ENCODE results near the gene COPZ2.
"Not testable (repeated sequence)": the region's sequence is repeated elsewhere in the genome, so short reads cannot be mapped to it uniquely, and the experiment has no call there.

The COPZ2 gene

DNA sequence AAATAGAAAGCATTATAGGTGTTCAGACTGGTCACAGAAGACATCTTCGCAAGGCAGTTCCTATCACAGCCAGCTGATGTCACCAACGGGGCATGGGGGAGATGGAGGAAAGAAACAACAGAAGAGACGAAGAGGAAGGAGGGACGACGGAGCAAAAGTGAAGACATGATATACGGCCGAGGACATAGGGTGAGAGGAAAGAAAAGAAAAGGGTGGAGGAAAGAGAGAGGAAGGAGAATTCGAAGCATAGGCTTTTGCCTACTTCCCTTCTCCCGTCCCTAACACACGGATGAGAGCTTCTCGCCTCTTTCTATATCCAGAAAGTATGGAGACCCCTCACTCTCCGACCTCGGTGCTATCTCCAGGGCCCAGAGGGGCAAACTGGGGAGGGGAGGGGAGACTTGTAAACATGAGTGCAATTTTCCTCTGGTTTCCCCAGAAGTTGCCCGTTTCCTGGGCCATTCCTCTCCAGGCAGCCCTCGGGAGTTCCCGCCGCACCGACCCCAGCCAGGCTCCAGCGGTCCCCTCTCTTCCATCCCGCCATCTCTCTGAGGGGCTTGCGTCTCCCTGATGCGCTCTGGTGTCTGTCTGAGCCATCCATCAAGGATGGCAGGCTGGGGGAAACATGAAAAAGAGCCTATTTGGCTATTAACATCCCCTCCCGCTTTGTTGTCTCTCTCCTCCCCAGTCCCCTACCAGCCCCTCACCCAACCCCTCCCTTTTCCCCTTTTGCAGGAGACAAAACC, 26.0 kb downstream of the COPZ2 start:
- in situ Hi-C loops (cut with MboI; ENCODE audit: low sequenced_read_pairs): no loop called here

DNA sequence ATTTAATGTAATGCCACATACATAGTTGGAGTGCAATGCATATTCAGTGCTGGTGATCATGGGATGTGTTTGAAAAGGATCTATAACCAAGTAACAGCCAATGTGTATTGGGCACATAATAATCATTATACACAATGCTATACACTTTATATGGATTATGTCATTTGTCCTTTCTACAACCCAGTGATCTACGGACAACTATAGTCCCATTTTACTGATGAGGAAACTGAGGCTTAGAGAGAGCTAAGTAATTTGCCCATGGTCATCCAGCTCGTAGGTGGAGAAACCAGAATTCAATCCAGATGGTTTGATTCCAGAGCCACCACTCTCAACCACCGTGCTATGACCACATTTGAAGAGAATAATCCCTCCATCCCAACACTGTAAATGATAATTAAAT, 27.4 kb downstream of the COPZ2 start:
- in situ Hi-C loops (cut with MboI; ENCODE audit: low sequenced_read_pairs): no loop called here

DNA sequence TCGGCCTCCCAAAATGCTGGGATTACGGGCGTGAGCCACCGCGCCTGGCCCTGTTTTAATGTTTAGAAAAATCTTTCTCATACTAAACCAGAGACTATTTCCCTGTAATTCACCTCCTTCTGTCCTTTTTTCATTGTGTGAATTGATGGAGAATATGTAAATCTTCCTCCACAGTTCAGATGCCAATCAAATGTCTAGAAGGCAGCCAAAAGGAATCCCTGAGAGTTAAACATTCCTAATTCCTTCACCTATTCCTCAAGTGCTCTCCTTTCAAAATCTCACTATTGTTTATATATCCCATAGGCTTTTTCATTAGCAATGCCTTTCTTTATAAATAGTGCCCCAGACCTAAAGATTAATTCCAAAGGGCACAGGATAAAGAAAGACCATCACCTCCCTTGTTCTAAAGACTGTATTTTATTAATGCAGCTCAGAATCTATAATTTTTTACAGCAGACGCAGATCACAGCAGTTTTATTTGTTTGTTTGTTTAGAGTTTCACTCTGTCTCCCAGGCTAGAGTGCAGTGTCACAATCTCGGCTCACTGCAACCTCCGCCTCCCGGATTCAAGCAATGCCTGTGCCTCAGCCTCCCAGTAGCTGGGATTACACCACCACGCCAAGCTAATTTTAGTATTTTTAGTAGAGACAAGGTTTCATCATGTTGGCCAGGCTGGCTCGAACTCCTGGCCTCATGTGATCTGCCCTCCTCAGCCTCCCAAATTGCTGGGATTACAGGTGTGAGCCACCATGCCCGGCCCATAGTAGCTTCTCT, 30.5 kb downstream of the COPZ2 start:
- in situ Hi-C loops (cut with MboI; ENCODE audit: low sequenced_read_pairs): no loop called here

DNA sequence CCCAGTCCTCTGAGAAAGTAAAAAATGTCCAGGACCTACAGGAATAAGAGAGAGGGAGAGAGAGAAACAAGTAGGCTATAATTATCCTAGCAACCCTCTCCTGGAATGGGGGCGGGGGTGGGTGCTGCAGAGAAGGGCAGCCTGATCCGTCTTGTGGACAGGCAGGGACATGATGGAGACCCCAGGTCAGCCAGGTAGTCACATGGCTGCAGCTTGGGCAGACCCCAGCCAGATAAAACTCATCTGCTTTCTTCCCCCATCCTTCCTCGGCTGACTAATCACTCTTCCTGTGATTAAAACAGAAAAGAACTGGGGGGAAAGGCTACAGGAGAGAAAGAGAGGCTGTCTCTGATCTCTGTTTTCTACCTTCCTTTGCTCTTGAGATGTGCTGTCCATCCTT, 32.6 kb downstream of the COPZ2 start:
- in situ Hi-C loops (cut with MboI; ENCODE audit: low sequenced_read_pairs): no loop called here

DNA sequence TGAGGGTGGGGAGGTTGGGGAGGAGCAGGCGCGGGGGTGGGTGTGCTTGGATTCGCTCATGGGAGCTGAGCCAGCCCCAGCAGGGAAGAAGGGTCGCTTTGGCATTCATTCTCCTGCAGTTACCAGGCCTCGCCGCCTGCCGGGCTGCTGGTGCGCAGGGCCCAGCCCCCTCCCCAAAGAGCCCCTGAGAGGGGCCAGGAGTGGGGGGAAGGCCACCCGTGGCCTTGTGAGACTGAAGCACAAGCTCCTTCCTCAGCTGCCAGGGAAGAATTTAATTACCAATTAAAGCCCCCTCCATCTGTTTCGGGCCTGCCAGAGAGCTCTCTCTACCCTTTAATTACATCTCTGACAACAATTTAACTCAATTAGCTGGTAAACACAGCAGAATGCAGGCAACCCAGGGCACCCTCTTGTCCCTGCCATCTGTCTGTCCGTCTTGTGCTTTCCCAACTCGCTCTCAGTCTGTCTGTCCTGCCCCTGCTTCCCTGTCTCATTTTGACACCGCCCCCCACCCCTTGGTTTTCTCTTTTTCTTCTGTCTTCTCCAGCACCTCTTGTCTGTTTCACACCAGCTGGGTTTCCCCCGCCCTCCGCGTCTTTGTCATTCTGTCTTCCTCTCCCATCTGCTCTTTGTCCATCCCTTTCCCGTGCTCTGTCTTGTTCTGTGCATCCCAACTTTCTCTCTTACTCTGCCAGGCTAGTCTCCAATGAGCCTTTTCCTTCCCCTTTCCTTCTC, 34.0 kb downstream of the COPZ2 start:
- in situ Hi-C loops (cut with MboI; ENCODE audit: low sequenced_read_pairs): no loop called here

DNA sequence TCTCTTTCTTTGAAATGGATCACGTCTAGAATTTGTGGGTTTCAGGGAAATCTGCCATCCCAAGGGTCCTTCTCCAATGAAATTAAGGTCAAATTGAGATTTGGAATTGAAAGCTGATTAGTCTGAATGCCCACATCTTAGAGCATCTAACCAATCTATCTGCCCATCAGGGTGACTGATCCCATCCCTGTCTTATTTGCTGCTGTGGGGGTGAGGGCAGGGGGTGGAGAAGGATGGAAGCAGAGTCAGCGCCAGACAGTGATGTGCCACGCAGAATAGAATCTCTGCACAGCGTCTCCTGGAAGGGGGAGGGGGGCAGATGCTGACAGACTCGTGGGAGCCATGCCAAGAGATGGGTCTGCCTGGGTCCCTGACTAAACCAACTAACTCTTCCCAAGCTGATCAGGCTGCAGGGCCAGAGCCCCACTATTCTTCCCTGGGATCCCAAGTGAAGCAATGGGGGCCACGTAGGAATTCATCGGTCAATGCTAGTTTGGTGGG, 34.6 kb downstream of the COPZ2 start:
- in situ Hi-C loops (cut with MboI; ENCODE audit: low sequenced_read_pairs): no loop called here

DNA sequence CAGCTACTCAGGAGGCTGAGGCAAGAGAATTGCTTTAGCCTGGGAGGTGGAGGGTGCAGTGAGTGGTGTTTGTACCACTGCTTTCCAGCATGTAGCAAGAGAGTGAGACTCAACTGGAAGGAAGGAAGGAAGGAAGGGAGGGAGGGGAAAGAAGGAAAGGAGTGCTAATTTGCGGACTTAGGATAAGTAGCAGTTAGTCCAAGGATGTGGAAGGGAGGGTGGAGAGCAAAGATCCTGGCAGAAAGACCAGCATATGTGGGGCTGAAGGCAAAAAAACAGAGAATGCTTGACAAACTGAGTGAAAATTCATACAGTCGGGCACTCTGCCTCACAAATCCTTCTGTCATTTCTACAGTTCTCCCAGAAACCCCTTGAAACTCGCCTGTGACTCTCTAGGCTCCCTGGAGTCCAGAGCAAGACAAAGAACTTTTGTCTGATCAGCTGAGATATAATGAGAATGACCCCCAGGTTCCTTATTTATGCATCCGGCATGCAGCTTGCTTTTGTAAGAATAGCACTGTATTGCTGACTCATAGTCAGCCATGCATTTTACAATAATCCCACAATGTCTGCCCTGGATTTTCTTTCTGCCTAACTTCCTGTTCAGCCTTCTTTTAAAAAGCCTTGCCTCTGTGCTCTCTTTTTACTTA, 35.2 kb downstream of the COPZ2 start:
- in situ Hi-C loops (cut with MboI; ENCODE audit: low sequenced_read_pairs): no loop called here

DNA sequence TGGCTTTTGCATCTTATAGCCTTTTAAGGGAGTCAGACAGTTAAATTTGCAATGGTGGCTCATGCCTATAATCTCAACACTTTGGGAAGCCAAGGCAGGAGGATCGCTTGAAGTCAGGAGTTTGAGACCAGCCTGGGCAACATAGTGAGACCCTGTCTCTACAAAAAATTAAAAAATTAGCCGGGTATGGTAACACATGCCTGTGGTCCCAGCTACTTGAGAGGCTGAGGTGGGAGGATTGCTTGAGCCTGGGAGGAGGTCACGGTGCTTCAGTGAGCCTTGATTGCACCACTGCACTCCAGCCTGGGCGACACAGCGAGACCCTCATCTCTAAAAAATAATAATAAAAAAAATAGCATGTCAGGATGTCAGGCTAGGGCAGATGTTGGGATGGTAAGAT, 35.9 kb downstream of the COPZ2 start:
- in situ Hi-C loops (cut with MboI; ENCODE audit: low sequenced_read_pairs): not testable (repeated sequence)

DNA sequence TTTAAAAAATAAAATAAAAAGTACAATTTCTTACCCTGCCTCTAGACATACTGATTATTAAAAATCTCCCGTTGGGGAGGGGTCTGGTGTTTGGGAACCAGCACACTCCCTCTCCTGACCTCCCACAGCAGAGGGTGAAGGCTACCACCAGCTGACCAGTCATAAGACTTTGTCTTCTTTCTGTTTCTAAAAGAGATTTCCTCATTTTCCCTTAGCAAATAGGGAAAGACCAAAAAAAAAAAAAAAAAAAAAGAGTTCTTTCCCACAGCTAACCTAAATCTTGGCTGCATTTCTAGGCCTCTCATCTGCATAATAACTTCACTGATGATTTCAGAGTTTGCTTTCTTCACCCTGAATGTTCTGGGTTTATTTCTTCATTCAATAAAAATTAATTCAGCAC, 36.4 kb downstream of the COPZ2 start:
- in situ Hi-C loops (cut with MboI; ENCODE audit: low sequenced_read_pairs): no loop called here

DNA sequence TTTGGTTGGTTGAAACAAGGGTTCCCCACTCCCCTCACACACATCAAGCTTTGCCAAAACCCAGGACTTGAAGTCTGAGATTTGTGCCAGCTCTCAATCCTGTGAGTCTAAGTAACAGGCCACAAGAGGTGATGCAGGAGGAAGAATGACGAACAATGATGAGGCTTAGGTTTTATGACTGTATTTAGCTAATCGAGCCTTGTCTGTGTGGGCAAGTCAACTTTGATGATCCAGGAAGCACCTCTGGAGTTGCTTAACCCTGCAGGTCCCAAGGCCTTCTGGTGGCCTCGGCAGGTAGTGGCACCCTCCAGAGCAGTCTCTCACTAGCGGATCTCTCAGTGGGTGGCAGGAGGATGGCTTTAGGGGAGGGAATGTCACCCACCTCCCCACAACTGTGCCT, 38.0 kb downstream of the COPZ2 start:
- in situ Hi-C loops (cut with MboI; ENCODE audit: low sequenced_read_pairs): no loop called here

DNA sequence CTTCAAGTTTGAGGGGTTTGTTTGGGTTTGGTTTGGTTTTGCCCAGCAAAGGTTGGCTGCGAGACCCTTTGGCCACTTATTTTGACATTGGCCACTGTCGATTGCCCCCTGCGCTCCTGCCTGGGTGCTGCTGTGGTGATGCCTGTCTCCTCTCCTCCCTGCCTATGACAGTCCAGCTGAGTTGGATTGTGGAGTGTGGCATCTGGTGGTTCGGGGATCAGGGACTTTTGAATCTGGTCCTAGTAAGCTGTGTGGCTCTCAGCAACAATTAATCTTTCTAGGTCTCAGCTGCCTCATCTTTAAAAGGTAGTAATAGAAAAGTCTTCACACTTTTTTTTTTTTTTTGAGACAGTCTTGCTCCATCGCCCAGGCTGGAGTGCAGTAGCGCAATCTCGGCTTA, 39.6 kb downstream of the COPZ2 start:
- in situ Hi-C loops (cut with MboI; ENCODE audit: low sequenced_read_pairs): no loop called here

DNA sequence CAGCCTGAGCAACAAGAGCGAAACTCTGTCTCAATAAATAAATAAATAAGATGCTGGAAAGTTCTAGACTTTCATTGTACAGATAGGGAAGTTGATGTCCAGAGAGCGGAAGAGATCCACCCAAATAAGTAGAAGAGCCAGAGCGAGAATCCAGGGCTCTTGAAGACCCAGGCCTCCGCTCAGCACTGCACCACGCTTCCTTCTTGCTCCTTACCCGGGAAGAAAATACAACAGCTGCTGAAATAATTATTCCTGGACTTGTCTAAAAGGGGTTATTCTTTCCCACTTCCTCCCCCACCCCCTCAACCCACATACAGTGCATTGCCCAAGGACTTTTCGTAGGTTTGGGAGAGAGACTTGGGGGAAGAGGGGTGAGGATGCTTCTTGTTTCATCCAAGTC, 40.0 kb downstream of the COPZ2 start:
- in situ Hi-C loops (cut with MboI; ENCODE audit: low sequenced_read_pairs): no loop called here

DNA sequence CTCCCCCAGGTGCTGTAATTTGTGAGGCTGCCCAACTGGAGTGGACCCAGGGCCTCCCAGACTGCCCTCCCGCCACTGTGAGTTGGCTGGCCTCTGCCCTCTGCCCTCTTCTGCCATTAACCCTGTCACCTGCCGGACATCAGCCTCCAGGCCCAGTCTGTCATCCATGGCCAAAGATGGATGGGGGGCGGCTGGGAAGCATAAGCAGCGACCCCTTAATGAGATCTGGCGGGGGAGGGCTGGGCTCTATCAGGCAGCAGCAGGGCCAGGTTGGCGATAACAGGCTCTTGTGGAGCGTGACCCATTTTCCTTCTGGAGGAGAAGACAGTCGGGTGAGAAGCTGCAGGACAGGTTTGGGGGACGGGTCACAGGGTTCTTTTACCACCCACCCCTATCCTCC, 41.4 kb downstream of the COPZ2 start:
- in situ Hi-C loops (cut with MboI; ENCODE audit: low sequenced_read_pairs): no loop called here

DNA sequence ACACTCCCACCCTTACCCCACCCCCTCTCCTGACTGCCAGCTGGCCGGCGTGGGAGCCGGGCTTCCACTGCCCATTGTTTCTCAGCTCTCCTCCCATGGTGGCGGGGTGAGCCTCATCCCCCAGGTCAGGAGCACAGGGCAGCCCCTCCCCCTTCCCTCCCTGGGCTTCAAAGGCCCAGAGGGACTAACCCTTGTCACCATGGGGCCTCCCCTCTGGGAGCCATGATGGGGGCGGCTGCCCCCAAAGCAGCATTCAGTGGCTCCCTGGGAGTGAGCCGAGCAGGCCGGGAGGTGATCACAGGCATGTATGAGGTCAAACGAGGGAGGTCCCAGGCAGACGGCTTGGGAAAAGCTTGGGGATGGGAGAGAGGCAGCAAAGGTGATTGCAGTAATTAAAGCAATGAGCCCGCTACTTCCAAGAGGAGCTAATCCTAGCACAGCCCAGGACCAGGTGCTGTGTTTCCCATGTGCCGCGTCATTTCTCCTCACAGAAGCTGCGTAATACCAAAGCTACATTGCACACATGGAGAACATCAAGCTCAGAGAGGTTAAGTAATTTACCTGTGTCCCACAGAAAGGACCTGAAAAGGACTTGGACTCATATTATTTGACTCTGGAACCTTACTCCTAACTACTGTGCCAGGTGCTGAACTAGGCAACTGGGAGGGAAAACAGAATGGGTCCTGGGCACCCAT, 42.2 kb downstream of the COPZ2 start:
- in situ Hi-C loops (cut with MboI; ENCODE audit: low sequenced_read_pairs): no loop called here

DNA sequence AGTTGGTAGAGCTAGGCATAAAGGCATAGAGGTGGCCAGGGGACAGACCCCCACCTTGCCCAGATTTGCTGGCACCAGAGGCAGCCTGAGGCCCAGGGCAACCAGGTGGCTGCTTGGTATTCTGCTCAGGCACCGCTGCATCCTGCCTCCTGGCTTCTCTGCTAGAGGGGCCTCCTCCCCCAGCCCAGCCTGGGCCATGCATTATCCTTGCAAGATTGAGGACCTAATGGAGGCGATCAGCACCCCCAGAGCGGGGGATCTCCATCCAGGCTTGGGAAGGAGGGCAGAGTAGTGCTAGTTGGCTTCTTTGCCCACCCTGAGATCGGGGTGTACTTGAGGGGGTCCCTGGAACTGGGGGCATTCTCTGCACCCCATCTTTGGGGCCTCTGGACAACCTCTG, 42.9 kb downstream of the COPZ2 start:
- in situ Hi-C loops (cut with MboI; ENCODE audit: low sequenced_read_pairs): no loop called here

DNA sequence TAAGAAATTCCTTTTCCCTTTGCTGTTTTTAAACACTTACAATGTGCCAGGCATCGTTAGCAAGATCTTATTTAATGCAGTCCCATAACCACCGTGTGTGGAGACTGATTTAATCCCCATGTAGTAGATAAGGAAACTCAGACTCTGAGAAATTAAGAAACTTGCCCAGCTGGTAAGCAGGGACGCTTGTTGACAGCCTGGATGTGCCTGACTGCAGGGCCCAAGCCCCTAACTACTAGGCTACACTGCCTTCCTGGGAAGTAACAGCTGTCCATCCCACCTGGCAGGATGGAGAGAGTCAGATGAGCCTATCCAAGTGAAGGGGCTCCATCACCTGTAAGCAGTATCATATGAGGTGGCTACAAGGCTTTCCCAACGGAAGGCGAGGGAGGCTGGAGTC, 43.6 kb downstream of the COPZ2 start:
- in situ Hi-C loops (cut with MboI; ENCODE audit: low sequenced_read_pairs): no loop called here

DNA sequence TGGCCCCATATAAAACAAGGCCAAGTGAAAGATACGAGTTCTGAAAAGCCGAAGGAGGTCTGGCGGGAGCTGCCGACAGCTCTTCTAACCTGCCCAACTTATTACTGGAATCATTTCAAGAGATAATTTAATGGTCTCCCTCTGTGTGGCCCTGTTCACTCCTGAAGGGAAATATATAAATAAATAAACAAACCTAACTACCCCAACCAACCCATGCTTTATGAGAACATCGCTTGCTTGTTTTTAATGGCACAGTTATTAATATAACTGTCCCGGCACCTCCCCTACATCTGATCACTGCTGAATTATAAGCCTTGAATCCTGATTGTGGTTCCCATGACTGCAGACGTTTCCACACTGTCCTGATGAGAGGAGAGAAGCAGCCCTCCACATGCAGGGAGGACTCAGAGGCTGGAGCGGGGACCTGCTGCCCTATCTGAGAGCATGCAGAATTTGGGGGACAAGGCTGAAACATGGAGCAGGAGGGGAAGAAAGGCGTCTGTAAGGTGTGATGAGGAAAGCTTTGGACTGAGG, 44.5 kb downstream of the COPZ2 start:
- in situ Hi-C loops (cut with MboI; ENCODE audit: low sequenced_read_pairs): no loop called here

DNA sequence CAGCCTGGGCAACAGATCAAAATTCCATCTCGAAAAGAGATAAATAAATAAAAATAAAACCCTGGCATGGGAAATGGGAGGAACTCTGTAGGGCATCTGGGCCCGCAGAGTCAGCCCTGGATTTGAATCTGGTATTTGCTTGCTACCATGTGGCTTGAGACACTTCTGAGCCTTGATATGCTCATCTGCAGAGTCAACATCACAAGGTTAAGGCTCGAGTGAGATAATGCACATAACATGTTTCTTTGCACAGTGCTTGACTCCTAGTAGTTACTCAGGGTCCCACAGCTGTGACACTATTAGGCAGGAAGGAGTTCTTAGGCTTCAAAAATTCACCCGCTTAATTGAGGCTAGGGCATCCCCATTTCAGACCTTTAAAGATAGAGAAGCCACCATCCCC, 45.4 kb downstream of the COPZ2 start:
- in situ Hi-C loops (cut with MboI; ENCODE audit: low sequenced_read_pairs): no loop called here

DNA sequence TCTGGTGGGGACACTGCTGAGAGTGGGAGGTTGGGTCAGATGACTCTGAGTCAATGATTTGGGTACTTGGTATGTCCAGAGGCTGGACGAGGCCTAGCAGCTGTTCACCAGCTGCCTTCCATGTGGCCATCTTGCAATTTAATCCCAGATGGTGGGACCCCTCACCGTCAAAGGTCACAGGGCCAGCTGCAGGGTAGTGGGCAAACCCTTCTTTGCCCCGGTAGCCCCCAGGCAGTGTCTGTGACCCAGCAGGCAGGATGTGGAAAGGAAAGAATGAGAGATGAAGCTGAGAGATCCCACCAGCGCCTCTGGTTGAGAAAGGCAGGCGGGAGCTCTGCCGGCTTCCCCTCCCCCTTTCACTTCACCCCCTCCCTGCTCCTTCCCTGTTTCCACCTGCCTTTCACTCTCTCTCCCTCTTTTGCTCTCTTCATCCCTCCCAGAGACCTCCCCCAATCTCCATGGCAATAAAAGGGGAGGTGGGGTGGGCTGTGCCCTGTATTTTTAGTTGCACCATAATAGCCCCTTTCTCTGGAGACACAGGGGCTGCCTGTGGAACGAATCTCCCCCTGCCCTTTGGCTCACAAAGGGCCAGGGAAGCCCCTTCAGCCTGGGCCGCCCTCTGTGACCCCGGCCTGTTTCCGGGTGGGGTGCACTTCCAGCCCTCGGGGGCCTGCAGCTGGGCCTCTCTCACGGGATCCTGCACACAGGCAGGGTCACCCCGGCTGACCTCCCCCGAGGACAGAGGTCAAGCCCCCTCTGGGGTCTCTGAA, 46.5 kb downstream of the COPZ2 start:
- in situ Hi-C loops (cut with MboI; ENCODE audit: low sequenced_read_pairs): no loop called here

DNA sequence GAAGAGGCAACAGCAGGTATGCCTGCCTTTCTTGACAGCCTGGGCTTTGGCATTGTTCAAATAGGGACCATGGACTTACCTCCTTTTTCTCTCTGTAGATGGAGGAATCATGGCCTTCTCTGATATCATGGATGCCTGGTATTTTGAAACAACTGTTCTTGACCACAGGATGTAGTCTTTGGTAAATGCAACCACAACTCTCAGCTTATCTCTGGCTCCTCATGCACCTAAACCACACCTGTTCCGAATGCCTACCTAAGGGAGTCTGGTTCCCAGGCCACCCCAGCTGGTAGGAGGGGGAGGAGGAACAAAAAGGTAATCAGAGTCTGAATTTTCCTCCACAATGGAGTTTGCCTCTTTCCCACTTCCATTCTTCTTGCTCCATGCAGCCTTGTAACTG, 47.9 kb downstream of the COPZ2 start:
- in situ Hi-C loops (cut with MboI; ENCODE audit: low sequenced_read_pairs): no loop called here
